IPS-18a (cell line): ENCODE measurements around the gene RANBP2.

Experiments
- H3K27ac ChIP-seq: one replicate; pipeline ENCODE4 v1.5.1; 2013; ENCODE audit warnings: low read length
- H3K27me3 ChIP-seq: one replicate; pipeline ENCODE4 v1.6.1; 2013; ENCODE audit warnings: mild to moderate bottlenecking, low read length; ENCODE audit not compliant: control insufficient read depth, insufficient read depth
- H3K36me3 ChIP-seq: one replicate; pipeline ENCODE4 v1.6.1; 2013; ENCODE audit warnings: low read depth, low read length; ENCODE audit not compliant: control insufficient read depth
- H3K4me1 ChIP-seq: one replicate; pipeline ENCODE4 v1.6.1; 2013; ENCODE audit warnings: low read depth, low read length; ENCODE audit not compliant: control insufficient read depth
- H3K4me3 ChIP-seq: one replicate; pipeline ENCODE4 v1.5.1; 2013; ENCODE audit warnings: low read length
- H3K9ac ChIP-seq: one replicate; pipeline ENCODE4 v1.6.1; 2013; ENCODE audit warnings: mild to moderate bottlenecking, low read length, moderate library complexity
- H3K9me3 ChIP-seq: one replicate; pipeline ENCODE4 v1.6.1; 2013; ENCODE audit warnings: low read depth, low read length; ENCODE audit not compliant: control insufficient read depth

Gene RANBP2

GRCh38 chr2:108786354-108787215, 67.3 kb downstream of the RANBP2 start, which contains the start of gene CCDC138:
Gene CCDC138, plus strand, starts transcription at chr2:108786771. Its CDS starts 52 bp downstream, at chr2:108786823.
- Histone ChIP-seq H3K9me3 (no peaks in the 10 kb centered on the region), H3K27ac (peak within 1 kb of the TSS; percentile 89), H3K4me3 (peak within 1 kb of the TSS; percentile 96), H3K36me3 (peaks cover 48% of the 10 kb centered on the region), H3K9ac (peak within 1 kb of the TSS; percentile 89), H3K27me3 (no peaks in the 10 kb centered on the region), H3K4me1 (peaks cover 5% of the 10 kb centered on the region)

GRCh38 chr2:108787216-108787541, 67.9 kb downstream of the RANBP2 start:
- H3K36me3 ChIP-seq: peaks cover 48% of the 10 kb centered on the region
- peaks cover 5% of the 10 kb centered on the region for H3K4me1 ChIP-seq
- H3K4me3 ChIP-seq: peak overlapping the region; percentile 96
- peak overlapping the region; percentile 89 for H3K9ac ChIP-seq
- H3K27me3 ChIP-seq: no peaks in the 10 kb centered on the region
- no peaks in the 10 kb centered on the region for H3K9me3 ChIP-seq
- H3K27ac ChIP-seq: peak overlapping the region; percentile 89

GRCh38 chr2:108803045-108803736, 83.9 kb downstream of the RANBP2 start:
- Histone ChIP-seq H3K9me3 (no peaks in the 10 kb centered on the region), H3K27ac (no peak overlapping the region), H3K36me3 (peaks cover 67% of the 10 kb centered on the region), H3K4me1 (no peaks in the 10 kb centered on the region), H3K9ac (no peak overlapping the region), H3K4me3 (no peak overlapping the region), H3K27me3 (no peaks in the 10 kb centered on the region)

- peaks cover 63% of the 10 kb centered on the region for H3K36me3 ChIP-seq
- H3K9ac ChIP-seq: no peak overlapping the region
- no peaks in the 10 kb centered on the region for H3K4me1 ChIP-seq
- no peaks in the 10 kb centered on the region for H3K27me3 ChIP-seq
- no peak overlapping the region for H3K27ac ChIP-seq
- H3K9me3 ChIP-seq: peaks cover 17% of the 10 kb centered on the region
- H3K4me3 ChIP-seq: no peak overlapping the region
These were observed 85.8 kb downstream of the RANBP2 start for GRCh38 chr2:108805032-108805431.

GRCh38 chr2:108805782-108806181, 86.5 kb downstream of the RANBP2 start:
- H3K9ac ChIP-seq: no peak overlapping the region
- H3K4me3 ChIP-seq: no peak overlapping the region
- H3K4me1 ChIP-seq: no peaks in the 10 kb centered on the region
- no peak overlapping the region for H3K27ac ChIP-seq
- no peaks in the 10 kb centered on the region for H3K27me3 ChIP-seq
- peaks cover 60% of the 10 kb centered on the region for H3K36me3 ChIP-seq
- peaks cover 18% of the 10 kb centered on the region for H3K9me3 ChIP-seq

GRCh38 chr2:108806371-108807113, 87.3 kb downstream of the RANBP2 start:
- no peaks in the 10 kb centered on the region for H3K4me1 ChIP-seq
- H3K27ac ChIP-seq: no peak overlapping the region
- H3K9ac ChIP-seq: no peak overlapping the region
- H3K9me3 ChIP-seq: peaks cover 18% of the 10 kb centered on the region
- peaks cover 64% of the 10 kb centered on the region for H3K36me3 ChIP-seq
- H3K27me3 ChIP-seq: no peaks in the 10 kb centered on the region
- H3K4me3 ChIP-seq: no peak overlapping the region

GRCh38 chr2:108809936-108810335, 90.7 kb downstream of the RANBP2 start:
- no peaks in the 10 kb centered on the region for H3K27me3 ChIP-seq
- no peak overlapping the region for H3K27ac ChIP-seq
- H3K4me1 ChIP-seq: no peaks in the 10 kb centered on the region
- H3K4me3 ChIP-seq: no peak overlapping the region
- peaks cover 18% of the 10 kb centered on the region for H3K9me3 ChIP-seq
- H3K9ac ChIP-seq: no peak overlapping the region
- peaks cover 68% of the 10 kb centered on the region for H3K36me3 ChIP-seq

- H3K4me1 ChIP-seq: no peaks in the 10 kb centered on the region
- no peak overlapping the region for H3K4me3 ChIP-seq
- peaks cover 68% of the 10 kb centered on the region for H3K36me3 ChIP-seq
- H3K9me3 ChIP-seq: peaks cover 18% of the 10 kb centered on the region
- no peak overlapping the region for H3K27ac ChIP-seq
- H3K27me3 ChIP-seq: no peaks in the 10 kb centered on the region
- no peak overlapping the region for H3K9ac ChIP-seq
These were observed 92.0 kb downstream of the RANBP2 start for GRCh38 chr2:108810993-108811957.

GRCh38 chr2:108813732-108814131, 94.5 kb downstream of the RANBP2 start:
- H3K4me3 ChIP-seq: no peak overlapping the region
- no peaks in the 10 kb centered on the region for H3K27me3 ChIP-seq
- no peak overlapping the region for H3K27ac ChIP-seq
- no peaks in the 10 kb centered on the region for H3K4me1 ChIP-seq
- peaks cover 63% of the 10 kb centered on the region for H3K36me3 ChIP-seq
- H3K9ac ChIP-seq: no peak overlapping the region
- H3K9me3 ChIP-seq: peaks cover 13% of the 10 kb centered on the region

- Histone ChIP-seq H3K27ac (no peak overlapping the region), H3K4me3 (no peak overlapping the region), H3K36me3 (peaks cover 46% of the 10 kb centered on the region), H3K9ac (no peak overlapping the region), H3K4me1 (no peaks in the 10 kb centered on the region), H3K9me3 (no peaks in the 10 kb centered on the region), H3K27me3 (no peaks in the 10 kb centered on the region)
These were observed 101.2 kb downstream of the RANBP2 start for GRCh38 chr2:108820482-108820881.
